HEK293T (cell line): Measurements from ENCODE around the gene ZNF358.

Experiments
- ARNT ChIP-seq: fragments of 450-650 bp; IDR thresholded peaks from 2 replicates; pipeline ENCODE4 v1.6.1; 2017; ENCODE audit warnings: mild to moderate bottlenecking
- FOXM1 ChIP-seq: fragments of 450-650 bp; IDR thresholded peaks from 2 replicates; pipeline ENCODE4 v1.6.1; 2017; ENCODE audit warnings: mild to moderate bottlenecking, borderline replicate concordance

DNA sequence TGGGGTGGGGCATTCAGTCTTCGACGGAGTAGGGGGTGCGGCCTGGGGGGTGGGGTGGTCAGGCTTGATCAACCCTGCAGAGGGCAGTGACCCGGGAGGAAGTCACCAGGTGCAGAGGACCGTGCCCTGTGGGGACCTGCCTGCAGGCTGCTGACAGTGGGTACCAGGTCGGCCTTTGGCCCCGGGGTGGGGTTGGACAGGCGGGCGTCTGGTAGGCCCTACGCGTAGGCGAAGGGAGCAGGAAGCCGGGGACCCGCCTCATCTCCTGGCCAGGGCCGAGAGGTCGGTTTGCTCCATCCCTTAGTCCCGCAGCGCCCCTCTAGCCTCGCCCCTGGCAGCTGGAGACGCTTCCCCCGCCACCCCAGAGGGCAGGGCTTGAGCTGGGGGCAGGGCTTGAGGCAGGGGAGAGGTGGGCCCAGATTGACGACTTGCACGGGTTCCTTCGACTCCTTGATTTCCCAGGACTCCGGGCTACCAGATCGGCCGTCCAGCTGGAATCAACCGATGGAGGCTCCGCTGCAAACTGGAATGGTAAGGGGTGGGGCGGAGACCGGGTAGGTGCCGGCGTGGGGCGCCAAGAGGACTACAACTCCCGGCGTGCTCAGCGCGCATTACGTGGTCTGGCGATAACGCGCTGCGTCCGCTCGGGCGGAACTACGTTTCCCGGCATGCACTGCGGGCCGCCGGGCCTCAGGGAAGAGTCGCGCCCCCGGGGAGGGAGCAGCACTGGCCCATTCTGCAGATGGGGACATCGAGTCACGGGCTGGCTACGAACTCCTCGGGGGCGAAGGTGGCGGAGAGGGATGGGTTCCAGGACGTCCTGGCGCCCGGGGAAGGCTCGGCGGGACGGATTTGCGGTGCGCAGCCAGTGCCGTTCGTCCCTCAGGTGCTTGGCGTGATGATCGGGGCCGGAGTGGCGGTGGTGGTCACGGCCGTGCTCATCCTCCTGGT is 19.4 kb downstream of the ZNF358 start, which contains the start of gene PNPLA6:
- TF ChIP-seq ARNT, result 0 out of 2 replicates have a peak, but pooled peaks have one; percentile 22
- TF ChIP-seq FOXM1, result peak; percentile 52; the same call in 1 of the 2 replicates
